ENCODE results near the gene CD80.

The CD80 gene

GRCh38 chr3:119508172-119508845 is 51.1 kb downstream of the CD80 start:
- in situ Hi-C loops (cut with MboI; ENCODE audit: low pct_unique_long_range_greater_than_20kb, low sequenced_read_pairs, unreplicated experiment), result no loop called here
- no peak for TF ChIP-seq CTCF (IDR thresholded peaks at IDR 0.05; ENCODE audit: extremely low read depth, insufficient read depth, missing control alignments)
- DNase-seq (ENCODE audit: low spot score), result no peak

GRCh38 chr3:119507404-119507803 is 52.0 kb downstream of the CD80 start:
- in situ Hi-C loops (cut with MboI; ENCODE audit: low pct_unique_long_range_greater_than_20kb, low sequenced_read_pairs, unreplicated experiment), result no loop called here
- DNase-seq (ENCODE audit: low spot score), result no peak
- no peak for TF ChIP-seq CTCF (IDR thresholded peaks at IDR 0.05; ENCODE audit: extremely low read depth, insufficient read depth, missing control alignments)

- no peak for DNase-seq (ENCODE audit: low spot score)
- in situ Hi-C loops (cut with MboI; ENCODE audit: low pct_unique_long_range_greater_than_20kb, low sequenced_read_pairs, unreplicated experiment), result no loop called here
- TF ChIP-seq CTCF (IDR thresholded peaks at IDR 0.05; ENCODE audit: extremely low read depth, insufficient read depth, missing control alignments), result no peak
Observed at GRCh38 chr3:119506631-119507030, 52.8 kb downstream of the CD80 start.

- DNase-seq (ENCODE audit: low spot score), result no peak
- in situ Hi-C loops (cut with MboI; ENCODE audit: low pct_unique_long_range_greater_than_20kb, low sequenced_read_pairs, unreplicated experiment), result no loop called here
- TF ChIP-seq CTCF (IDR thresholded peaks at IDR 0.05; ENCODE audit: extremely low read depth, insufficient read depth, missing control alignments), result no peak
Observed at GRCh38 chr3:119500901-119501300, 58.5 kb downstream of the CD80 start.

GRCh38 chr3:119500265-119500664 is 59.1 kb downstream of the CD80 start:
- no peak for DNase-seq (ENCODE audit: low spot score)
- TF ChIP-seq CTCF (IDR thresholded peaks at IDR 0.05; ENCODE audit: extremely low read depth, insufficient read depth, missing control alignments), result no peak
- in situ Hi-C loops (cut with MboI; ENCODE audit: low pct_unique_long_range_greater_than_20kb, low sequenced_read_pairs, unreplicated experiment), result no loop called here

- DNase-seq (ENCODE audit: low spot score), result peak; percentile 94
- TF ChIP-seq CTCF (IDR thresholded peaks at IDR 0.05; ENCODE audit: extremely low read depth, insufficient read depth, missing control alignments), result no peak
- in situ Hi-C loops (cut with MboI; ENCODE audit: low pct_unique_long_range_greater_than_20kb, low sequenced_read_pairs, unreplicated experiment), result no loop called here
Observed at GRCh38 chr3:119498186-119499011, 61.0 kb downstream of the CD80 start, which contains the start of gene TIMMDC1. TSS of gene TIMMDC1 (plus strand) at chr3:119498547. CDS start at chr3:119498734, 187 bp downstream.
